ENCODE data around the gene CELF5.
"Not testable (repeated sequence)": the region's sequence is repeated elsewhere in the genome, so short reads cannot be mapped to it uniquely, and the experiment has no call there.

Gene CELF5

GRCh38 chr19:3295581-3295980, 71.1 kb downstream of the CELF5 start:
- no peak for DNase-seq

GRCh38 chr19:3296034-3296433, 71.6 kb downstream of the CELF5 start:
- DNase-seq: no peak

- DNase-seq: no peak
Measured at GRCh38 chr19:3296446-3296845, 72.0 kb downstream of the CELF5 start.

GRCh38 chr19:3298853-3299449, 74.5 kb downstream of the CELF5 start:
- no peak for DNase-seq

GRCh38 chr19:3300566-3300965, 76.1 kb downstream of the CELF5 start:
- DNase-seq: not testable (repeated sequence)

GRCh38 chr19:3302755-3303154, 78.3 kb downstream of the CELF5 start:
- DNase-seq: no peak

GRCh38 chr19:3304871-3305423, 80.5 kb downstream of the CELF5 start:
- DNase-seq: peak; percentile 77

GRCh38 chr19:3309724-3310123, 85.3 kb downstream of the CELF5 start:
- no peak for DNase-seq

GRCh38 chr19:3310280-3310679, 85.8 kb downstream of the CELF5 start:
- no peak for DNase-seq

GRCh38 chr19:3310711-3311110, 86.2 kb downstream of the CELF5 start:
- DNase-seq: no peak

GRCh38 chr19:3313199-3313575, 88.7 kb downstream of the CELF5 start:
- no peak for DNase-seq

GRCh38 chr19:3314962-3315675, 90.7 kb downstream of the CELF5 start:
- DNase-seq: no peak

GRCh38 chr19:3315676-3315973, 91.2 kb downstream of the CELF5 start:
- no peak for DNase-seq

- no peak for DNase-seq
Measured at GRCh38 chr19:3316132-3316648, 91.7 kb downstream of the CELF5 start.

- DNase-seq: no peak
Measured at GRCh38 chr19:3316659-3317207, 92.3 kb downstream of the CELF5 start.

- no peak for DNase-seq
Measured at GRCh38 chr19:3319643-3320353, 95.3 kb downstream of the CELF5 start.

GRCh38 chr19:3320354-3320670, 95.9 kb downstream of the CELF5 start:
- DNase-seq: no peak

- DNase-seq: no peak
Measured at GRCh38 chr19:3320853-3321252, 96.4 kb downstream of the CELF5 start.

- no peak for DNase-seq
Measured at GRCh38 chr19:3321696-3322095, 97.2 kb downstream of the CELF5 start.

- DNase-seq: no peak
Measured at GRCh38 chr19:3322199-3322978, 97.9 kb downstream of the CELF5 start.

- DNase-seq: no peak
Measured at GRCh38 chr19:3323026-3323425, 98.6 kb downstream of the CELF5 start.

- no peak for DNase-seq
Measured at GRCh38 chr19:3323658-3324057, 99.2 kb downstream of the CELF5 start.

- peak; percentile 26 for DNase-seq
Measured at GRCh38 chr19:3324405-3324856, 100.0 kb downstream of the CELF5 start.

Data from KG1 (cell line).